Endothelial cell (in vitro differentiated cells): ENCODE data around the gene CCDC32. TPM values are rescaled to one million over a fixed set of nuclear protein-coding genes. Genes with fewer than 3 reads are reported as not detected.
"Not testable (repeated sequence)": the region's sequence is repeated elsewhere in the genome, so short reads cannot be mapped to it uniquely, and the experiment has no call there.

Experiments used
- DNase-seq: peaks from one replicate; pipeline ENCODE4 v3.0.0; 2021; ENCODE audit warnings: low spot score
- H3K27ac Mint-ChIP-seq: one replicate; pipeline ENCODE4 v1.8.0; 2021; ENCODE audit warnings: mixed read lengths, inconsistent platforms; ENCODE audit not compliant: unreplicated experiment
- H3K27me3 Mint-ChIP-seq: one replicate; pipeline ENCODE4 v1.8.0; 2021; ENCODE audit warnings: mild to moderate bottlenecking, moderate library complexity, mixed read lengths, inconsistent platforms; ENCODE audit not compliant: unreplicated experiment
- H3K36me3 Mint-ChIP-seq: one replicate; pipeline ENCODE4 v1.8.0; 2021; ENCODE audit warnings: mild to moderate bottlenecking, low read depth, mixed read lengths, inconsistent platforms; ENCODE audit not compliant: unreplicated experiment
- H3K4me1 Mint-ChIP-seq: one replicate; pipeline ENCODE4 v1.8.0; 2021; ENCODE audit warnings: mild to moderate bottlenecking, mixed read lengths, inconsistent platforms; ENCODE audit not compliant: unreplicated experiment
- H3K4me3 Mint-ChIP-seq: one replicate; pipeline ENCODE4 v1.8.0; 2021; ENCODE audit warnings: mild to moderate bottlenecking, mixed read lengths, inconsistent platforms; ENCODE audit not compliant: unreplicated experiment
- H3K9me3 Mint-ChIP-seq: one replicate; pipeline ENCODE4 v1.8.0; 2021; ENCODE audit warnings: mixed read lengths, inconsistent platforms; ENCODE audit not compliant: unreplicated experiment
- CTCF ChIP-seq: fragments of 200-600 bp; sonication (generic); IDR thresholded peaks from one replicate; pipeline ENCODE4 v1.5.0; 2021; ENCODE audit warnings: antibody characterized with exemption; ENCODE audit not compliant: unreplicated experiment
- total RNA-seq: library from RNA; stranded (reverse); fragmentation: NEBNext Ultra II Directional; extraction: Animal tissue kit (Norgen Biotek cat#: 25700); gene quantifications from one replicate; pipeline ENCODE4 v1.2.1, GENCODE V29; 2021; ENCODE audit not compliant: unreplicated experiment

CCDC32 gene
- total RNA-seq, 1 donor from 2014 or later = 40.4 TPM

GRCh38 chr15:40582726-40583246 lies 17.9 kb upstream of the CCDC32 start:
- no peak overlapping the region for H3K27ac Mint-ChIP-seq
- no peaks in the 10 kb centered on the region for H3K27me3 Mint-ChIP-seq
- no peaks in the 10 kb centered on the region for H3K36me3 Mint-ChIP-seq
- no peak overlapping the region for H3K4me3 Mint-ChIP-seq
- no peaks in the 10 kb centered on the region for H3K9me3 Mint-ChIP-seq
- TF ChIP-seq CTCF = no peak
- no peaks in the 10 kb centered on the region for H3K4me1 Mint-ChIP-seq
- DNase-seq = no peak

DNA sequence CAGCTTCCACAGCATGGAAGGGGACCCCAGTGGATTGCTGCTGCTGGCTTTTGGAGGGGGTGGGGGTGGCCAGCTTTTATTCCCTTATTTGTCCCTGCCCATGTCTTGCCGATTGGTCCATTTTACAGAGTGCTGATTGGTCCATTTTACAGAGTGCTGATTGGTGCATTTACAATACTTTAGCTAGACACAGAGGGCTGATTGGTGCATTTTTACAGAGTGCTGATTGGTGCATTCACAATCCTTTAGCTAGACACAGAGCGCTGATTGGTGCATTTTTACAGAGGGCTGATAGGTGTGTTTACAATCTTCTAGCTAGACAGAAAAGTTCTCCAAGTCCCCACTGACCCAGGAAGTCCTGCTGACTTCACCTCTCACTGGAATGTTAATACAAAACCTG lies 17.0 kb upstream of the CCDC32 start:
- H3K27ac Mint-ChIP-seq, H3K9me3 Mint-ChIP-seq, H3K4me3 Mint-ChIP-seq, H3K4me1 Mint-ChIP-seq, H3K27me3 Mint-ChIP-seq, DNase-seq, H3K36me3 Mint-ChIP-seq: not testable (repeated sequence)

- H3K9me3 Mint-ChIP-seq = no peaks in the 10 kb centered on the region
- no peaks in the 10 kb centered on the region for H3K27me3 Mint-ChIP-seq
- TF ChIP-seq CTCF = no peak
- DNase-seq = no peak
- no peak overlapping the region for H3K27ac Mint-ChIP-seq
- no peak overlapping the region for H3K4me3 Mint-ChIP-seq
- H3K4me1 Mint-ChIP-seq = no peaks in the 10 kb centered on the region
- peaks cover 6% of the 10 kb centered on the region for H3K36me3 Mint-ChIP-seq
These were observed 14.1 kb upstream of the CCDC32 start for GRCh38 chr15:40578892-40579291.

- not testable (repeated sequence) for H3K4me3 Mint-ChIP-seq, H3K36me3 Mint-ChIP-seq, H3K27me3 Mint-ChIP-seq, H3K4me1 Mint-ChIP-seq, DNase-seq, H3K9me3 Mint-ChIP-seq, H3K27ac Mint-ChIP-seq
These were observed 12.1 kb upstream of the CCDC32 start for GRCh38 chr15:40576914-40577313.

GRCh38 chr15:40575113-40575512 lies 10.3 kb upstream of the CCDC32 start:
- H3K36me3 Mint-ChIP-seq = peaks cover 10% of the 10 kb centered on the region
- H3K27ac Mint-ChIP-seq = no peak overlapping the region
- H3K27me3 Mint-ChIP-seq = peaks cover 2% of the 10 kb centered on the region
- peaks cover 6% of the 10 kb centered on the region for H3K4me1 Mint-ChIP-seq
- no peaks in the 10 kb centered on the region for H3K9me3 Mint-ChIP-seq
- no peak overlapping the region for H3K4me3 Mint-ChIP-seq
- TF ChIP-seq CTCF = no peak
- no peak for DNase-seq

DNA sequence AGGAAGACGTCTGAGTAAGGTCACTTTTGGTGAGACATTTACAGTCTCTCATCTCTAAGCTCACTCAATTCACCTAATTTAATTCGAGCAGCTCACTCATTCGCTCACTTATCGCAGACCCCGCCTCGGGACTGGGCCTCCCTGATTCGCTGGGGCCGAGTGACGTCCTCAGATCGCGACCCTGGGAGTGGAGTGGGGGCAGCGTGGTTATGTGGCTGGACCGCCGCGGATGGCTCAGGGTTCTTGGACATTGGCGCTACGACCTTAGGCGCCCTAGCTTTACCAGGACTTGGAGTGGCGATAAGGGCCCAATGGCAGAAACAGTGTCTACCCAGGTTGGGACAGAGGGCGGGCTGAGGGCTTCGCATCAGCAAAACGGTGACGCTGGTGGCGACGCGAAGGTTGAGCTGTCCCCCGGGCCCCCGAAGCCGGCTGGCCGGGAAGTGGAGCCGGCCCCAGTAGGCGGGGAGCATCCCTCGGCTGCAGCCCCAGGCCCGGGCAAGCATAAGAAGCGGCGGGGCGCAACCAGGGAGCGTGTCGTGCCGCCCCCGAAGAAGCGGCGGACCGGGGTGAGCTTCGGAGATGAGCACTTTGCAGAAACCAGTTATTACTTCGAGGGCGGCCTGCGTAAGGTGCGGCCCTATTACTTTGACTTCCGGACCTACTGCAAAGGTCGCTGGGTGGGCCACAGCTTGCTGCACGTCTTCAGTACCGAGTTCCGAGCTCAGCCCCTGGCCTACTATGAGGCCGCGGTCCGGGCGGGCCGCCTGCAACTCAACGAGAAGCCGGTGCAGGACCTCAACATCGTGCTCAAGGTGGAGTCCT lies 4.5 kb upstream of the CCDC32 start, which contains the start of gene RPUSD2:
Gene RPUSD2, plus strand, starts transcription at position 171 of the 825 bp plus-strand sequence. Its CDS starts 39 bp downstream, at position 210.
- Mint-ChIP-seq H3K27ac (peak within 1 kb of the TSS; percentile 82), H3K9me3 (no peaks in the 10 kb centered on the region), H3K27me3 (peaks cover 4% of the 10 kb centered on the region), H3K4me3 (peak within 1 kb of the TSS; percentile 97), H3K36me3 (peaks cover 5% of the 10 kb centered on the region), H3K4me1 (peaks cover 17% of the 10 kb centered on the region)
- DNase-seq = peak; percentile 92
- TF ChIP-seq CTCF = no peak
